Gastroesophageal sphincter (tissue), 3 donors: Measurements from ENCODE around the gene TOM1L2.

Source experiments
- CTCF ChIP-seq, 4 experiments: fragments of 200-600 bp in 2 of 4; fragments of 450-650 bp in 2 of 4; sonication (generic) in 1 of 4; IDR thresholded peaks; one replicate each; pipeline ENCODE4 v1.5.1; 2017 to 2019; ENCODE audit warnings: antibody characterized with exemption in 4 of 4, mild to moderate bottlenecking in 2 of 4, moderate library complexity in 2 of 4
- EP300 ChIP-seq: sonication (generic); formaldehyde crosslinking; IDR thresholded peaks from one replicate; pipeline ENCODE4 v1.6.1; 2017; ENCODE audit warnings: antibody characterized with exemption, mild to moderate bottlenecking
- POLR2A ChIP-seq, 2 donors: fragments of 450-650 bp; IDR thresholded peaks; one replicate each; pipeline ENCODE4 v1.6.1; 2017; ENCODE audit warnings: antibody characterized with exemption in 2 of 2, mild to moderate bottlenecking in 2 of 2, moderate library complexity in 1 of 2
- POLR2AphosphoS5 ChIP-seq: sonication (generic); formaldehyde crosslinking; IDR thresholded peaks from one replicate; pipeline ENCODE4 v1.6.1; 2017; ENCODE audit warnings: antibody characterized with exemption

GRCh38 chr17:18014006-18014405 lies 41.8 kb upstream of the TOM1L2 start:
- TF ChIP-seq EP300 (no peak), CTCF (IDR thresholded peaks at IDR 0.05) (no peak), POLR2A (IDR thresholded peaks at IDR 0.05) (no peak), POLR2AphosphoS5 (no peak)
